Measurements from ENCODE around the gene DEFB132. TPM values are rescaled to one million over a fixed set of nuclear protein-coding genes. Genes with fewer than 3 reads are reported as not detected.
A peak's percentile ranks its signal among the peaks of the same experiment; 100 is the strongest.

DEFB132 gene
- total and polyA plus RNA-seq, 8 donors = 0.02 TPM; not detected in 7

DNA sequence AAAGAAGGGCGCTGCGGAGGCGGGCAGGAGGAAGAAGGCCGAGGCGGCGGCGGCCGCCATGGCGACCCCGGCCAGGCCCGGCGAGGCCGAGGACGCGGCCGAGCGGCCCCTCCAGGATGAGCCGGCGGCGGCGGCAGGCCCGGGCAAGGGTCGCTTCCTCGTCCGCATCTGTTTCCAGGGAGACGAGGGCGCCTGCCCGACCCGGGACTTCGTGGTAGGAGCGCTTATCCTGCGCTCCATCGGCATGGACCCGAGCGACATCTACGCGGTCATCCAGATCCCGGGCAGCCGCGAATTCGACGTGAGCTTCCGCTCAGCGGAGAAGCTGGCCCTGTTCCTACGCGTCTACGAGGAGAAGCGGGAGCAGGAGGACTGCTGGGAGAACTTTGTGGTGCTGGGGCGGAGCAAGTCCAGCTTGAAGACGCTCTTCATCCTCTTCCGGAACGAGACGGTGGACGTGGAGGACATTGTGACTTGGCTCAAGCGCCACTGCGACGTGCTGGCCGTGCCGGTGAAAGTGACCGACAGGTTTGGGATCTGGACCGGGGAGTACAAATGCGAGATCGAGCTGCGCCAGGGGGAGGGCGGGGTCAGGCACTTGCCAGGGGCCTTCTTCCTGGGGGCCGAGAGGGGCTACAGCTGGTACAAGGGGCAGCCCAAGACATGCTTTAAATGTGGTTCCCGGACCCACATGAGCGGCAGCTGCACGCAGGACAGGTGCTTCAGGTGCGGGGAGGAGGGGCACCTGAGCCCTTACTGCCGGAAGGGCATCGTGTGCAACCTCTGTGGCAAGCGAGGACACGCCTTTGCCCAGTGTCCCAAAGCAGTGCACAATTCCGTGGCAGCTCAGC is 40.6 kb downstream of the DEFB132 start:
- intact Hi-C loops (cut with DNase I) = no loop called here
- no peaks in the 10 kb centered on the region for H3K9me3 ChIP-seq
- peaks cover 13 to 20% (median 16%) of the 10 kb centered on the region in 3 donors for H3K4me1 ChIP-seq
- peak overlapping the region; percentile 67 to 99 (median 88) for H3K4me3 ChIP-seq
- no peak for FAIRE-seq
- peak; percentile 44 to 75 (median 66) for ATAC-seq
- no peaks in the 10 kb centered on the region for H3K36me3 ChIP-seq
- TF ChIP-seq, protein P1, sequence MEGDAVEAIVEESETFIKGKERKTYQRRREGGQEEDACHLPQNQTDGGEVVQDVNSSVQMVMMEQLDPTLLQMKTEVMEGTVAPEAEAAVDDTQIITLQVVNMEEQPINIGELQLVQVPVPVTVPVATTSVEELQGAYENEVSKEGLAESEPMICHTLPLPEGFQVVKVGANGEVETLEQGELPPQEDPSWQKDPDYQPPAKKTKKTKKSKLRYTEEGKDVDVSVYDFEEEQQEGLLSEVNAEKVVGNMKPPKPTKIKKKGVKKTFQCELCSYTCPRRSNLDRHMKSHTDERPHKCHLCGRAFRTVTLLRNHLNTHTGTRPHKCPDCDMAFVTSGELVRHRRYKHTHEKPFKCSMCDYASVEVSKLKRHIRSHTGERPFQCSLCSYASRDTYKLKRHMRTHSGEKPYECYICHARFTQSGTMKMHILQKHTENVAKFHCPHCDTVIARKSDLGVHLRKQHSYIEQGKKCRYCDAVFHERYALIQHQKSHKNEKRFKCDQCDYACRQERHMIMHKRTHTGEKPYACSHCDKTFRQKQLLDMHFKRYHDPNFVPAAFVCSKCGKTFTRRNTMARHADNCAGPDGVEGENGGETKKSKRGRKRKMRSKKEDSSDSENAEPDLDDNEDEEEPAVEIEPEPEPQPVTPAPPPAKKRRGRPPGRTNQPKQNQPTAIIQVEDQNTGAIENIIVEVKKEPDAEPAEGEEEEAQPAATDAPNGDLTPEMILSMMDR (IDR thresholded peaks at IDR 0.05) = no peak
- 0 to 1% methylated on average over 67 to 75 of the region's 75 CpGs for WGBS, 2 donors
- peak; percentile 53 to 86 (median 70) for DNase-seq
- no peaks in the 10 kb centered on the region for H3K27me3 ChIP-seq
- H3K27ac ChIP-seq = peak overlapping the region; percentile 91 to 98 (median 98)

DNA sequence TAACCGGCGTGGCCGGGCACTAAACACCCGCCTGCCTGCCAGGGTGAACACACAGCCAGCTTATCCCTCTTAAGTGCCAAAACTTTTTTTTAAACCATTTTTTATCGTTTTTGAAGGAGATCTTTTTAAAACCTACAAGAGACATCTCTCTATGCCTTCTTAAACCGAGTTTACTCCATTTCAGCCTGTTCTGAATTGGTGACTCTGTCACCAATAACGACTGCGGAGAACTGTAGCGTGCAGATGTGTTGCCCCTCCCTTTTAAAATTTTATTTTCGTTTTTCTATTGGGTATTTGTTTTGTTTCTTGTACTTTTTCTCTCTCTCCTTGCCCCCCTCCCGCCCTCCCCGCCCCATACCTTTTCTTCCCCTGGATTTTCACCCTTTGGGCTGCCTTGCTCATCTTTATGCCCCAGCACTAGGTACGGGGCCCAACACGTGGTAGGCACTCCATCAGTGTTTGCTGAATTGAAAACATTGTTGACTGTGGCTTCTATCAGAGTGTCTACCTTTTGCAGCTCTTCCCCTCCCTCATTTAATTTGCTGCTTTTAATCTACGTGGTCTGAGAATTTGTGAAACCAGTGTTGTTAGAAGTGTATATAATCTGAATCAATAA is 41.4 kb downstream of the DEFB132 start:
- H3K36me3 ChIP-seq = no peaks in the 10 kb centered on the region
- TF ChIP-seq, protein P1 (IDR thresholded peaks at IDR 0.05) = no peak

DNA sequence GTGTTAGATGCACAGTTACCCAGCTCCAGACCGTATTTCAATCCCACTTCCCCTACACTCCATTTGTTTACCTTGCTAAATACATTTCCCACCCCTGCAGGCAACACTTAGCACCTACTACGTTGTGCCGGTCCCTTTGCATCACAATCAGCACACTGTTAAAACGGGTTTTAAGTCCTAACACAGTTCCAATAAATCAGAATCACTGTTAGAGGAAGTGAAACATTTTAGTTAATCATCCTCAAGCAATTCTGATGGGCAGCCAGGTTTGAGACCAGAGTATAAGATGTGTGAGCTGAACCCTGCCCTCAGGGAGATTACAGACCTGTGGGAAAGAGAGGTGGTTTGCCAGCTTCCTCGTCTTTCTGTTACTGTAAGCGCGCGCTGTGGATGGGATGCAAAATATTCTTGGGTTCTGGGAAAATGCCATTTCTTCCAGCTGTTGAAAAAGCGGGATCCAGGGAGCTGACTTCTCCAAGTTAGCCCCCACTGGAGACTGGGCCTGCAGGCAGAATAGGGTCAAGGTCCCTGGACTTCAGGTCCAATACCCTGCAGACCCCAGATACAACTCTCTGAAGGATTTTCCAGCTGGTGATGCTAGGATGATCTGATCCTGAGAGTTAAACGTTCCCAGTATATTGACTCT is 42.9 kb downstream of the DEFB132 start:
- 51 to 63% methylated on average over 10 of the region's 10 CpGs for WGBS, 2 donors
- no peak for DNase-seq
- ATAC-seq = no peak
- no peak for FAIRE-seq
- Histone ChIP-seq H3K27me3 (no peaks in the 10 kb centered on the region), H3K9me3 (no peaks in the 10 kb centered on the region), H3K4me3 (peak overlapping the region in 2 of 4 donors; percentile 80 to 95), H3K36me3 (no peaks in the 10 kb centered on the region), H3K4me1 (peaks cover 13 to 20% (median 16%) of the 10 kb centered on the region in 3 donors), H3K27ac (no peak overlapping the region)
- TF ChIP-seq, protein P1 (IDR thresholded peaks at IDR 0.05) = no peak
- intact Hi-C loops (cut with DNase I) = no loop called here

More for the DNA sequence above, 41.4 kb downstream of the DEFB132 start:
- no peak for DNase-seq
- FAIRE-seq = no peak
- no peak for ATAC-seq
- Histone ChIP-seq H3K4me1 (peaks cover 13 to 20% (median 16%) of the 10 kb centered on the region in 3 donors), H3K27ac (peak overlapping the region in 3 of 4 donors; percentile 91 to 98 (median 98)), H3K27me3 (no peaks in the 10 kb centered on the region), H3K9me3 (no peaks in the 10 kb centered on the region), H3K4me3 (peak overlapping the region; percentile 67 to 99 (median 88))
- intact Hi-C loops (cut with DNase I) = no loop called here
- 7 to 10% methylated on average over 15 of the region's 15 CpGs for WGBS, 2 donors

DNA sequence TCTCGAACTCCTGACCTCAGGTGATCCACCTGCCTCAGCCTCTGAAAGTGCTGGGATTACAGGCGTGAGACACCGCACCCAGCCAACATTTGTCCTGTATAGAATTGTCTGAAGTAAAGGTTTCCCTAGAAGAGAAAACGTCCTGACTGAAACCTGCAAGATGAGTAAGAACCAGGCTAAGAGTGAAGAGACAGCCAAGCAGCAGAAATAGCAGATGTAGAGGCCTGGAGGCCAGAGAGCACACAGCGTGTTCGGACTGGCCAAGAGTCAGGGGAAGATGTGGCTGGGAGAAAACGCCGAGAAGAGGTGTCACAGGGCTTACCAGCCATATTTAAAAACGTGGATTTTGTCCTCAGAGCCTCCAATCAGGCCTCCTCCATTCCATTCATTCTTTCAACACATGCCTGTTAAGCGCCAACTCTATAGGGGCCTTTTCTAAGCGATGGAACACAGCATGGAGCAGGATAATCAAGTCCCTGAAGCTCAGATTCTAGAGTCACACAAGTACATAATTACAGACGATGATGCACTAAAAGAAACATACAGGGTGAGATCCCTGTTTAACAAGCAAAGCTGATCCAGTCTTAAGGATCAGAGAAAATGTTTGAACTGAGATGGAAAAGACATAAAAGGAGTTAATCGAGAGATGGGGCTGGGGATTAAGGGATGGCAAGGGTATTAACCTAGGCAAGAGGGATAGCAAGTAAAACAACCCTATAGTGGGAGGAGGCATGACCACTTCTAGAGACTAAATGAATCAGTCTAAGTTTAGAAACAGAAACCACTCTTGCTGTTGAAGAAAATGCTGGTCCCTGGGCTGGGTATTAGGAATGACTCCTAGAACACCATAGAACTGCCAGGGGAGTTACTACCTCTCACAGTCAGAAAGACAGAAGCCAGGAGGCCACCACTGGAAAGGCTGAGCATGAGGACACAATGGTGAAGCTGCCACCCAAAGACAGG is 44.6 kb downstream of the DEFB132 start:
- no peak for ATAC-seq
- no peaks in the 10 kb centered on the region for H3K27me3 ChIP-seq
- no peak for FAIRE-seq
- intact Hi-C loops (cut with DNase I) = no loop called here
- H3K36me3 ChIP-seq = no peaks in the 10 kb centered on the region
- peaks cover 10 to 16% (median 13%) of the 10 kb centered on the region in 3 donors for H3K4me1 ChIP-seq
- no peak overlapping the region for H3K27ac ChIP-seq
- DNase-seq = no peak
- TF ChIP-seq, protein P1 (IDR thresholded peaks at IDR 0.05) = no peak
- H3K9me3 ChIP-seq = no peaks in the 10 kb centered on the region
- WGBS, 2 donors = 84% methylated on average over 13 of the region's 13 CpGs
- no peak overlapping the region for H3K4me3 ChIP-seq
